Colonic mucosa (tissue), 4 donors: ENCODE measurements around the gene SUSD5. TPM values are rescaled to one million over a fixed set of nuclear protein-coding genes. Genes with fewer than 3 reads are reported as not detected.

Experiments
- DNase-seq: peaks from one replicate; pipeline ENCODE4 v3.0.0-alpha.2; 2020
- H3K27ac ChIP-seq: fragments of 200-600 bp; one replicate; pipeline ENCODE4 v1.8.0; 2021
- H3K27me3 ChIP-seq: fragments of 200-600 bp; one replicate; pipeline ENCODE4 v1.8.0; 2021
- H3K36me3 ChIP-seq: fragments of 200-600 bp; one replicate; pipeline ENCODE4 v1.8.0; 2021
- H3K4me1 ChIP-seq: fragments of 200-600 bp; one replicate; pipeline ENCODE4 v1.8.0; 2021; ENCODE audit warnings: mild to moderate bottlenecking
- H3K4me3 ChIP-seq: fragments of 200-600 bp; one replicate; pipeline ENCODE4 v1.8.0; 2021
- H3K9ac ChIP-seq, 2 donors: one replicate each; pipeline ENCODE4 v1.7.0; 2013; ENCODE audit warnings: control low read depth in 2 of 2, low read depth in 2 of 2, low read length in 2 of 2
- H3K9me3 ChIP-seq: fragments of 200-600 bp; one replicate; pipeline ENCODE4 v1.8.0; 2021
- CTCF ChIP-seq: fragments of 200-600 bp; IDR thresholded peaks from one replicate; pipeline ENCODE4 v1.8.0; 2022; ENCODE audit warnings: antibody characterized with exemption, mild to moderate bottlenecking
- intact Hi-C: fragments of 100-400 bp; cut with DNase I; formaldehyde crosslinking; loops from one replicate; pipeline ENCODE4 v1.14.1; 2022
- total RNA-seq, 2 donors: library from RNA; stranded (reverse); fragmentation: NEBNext Ultra II Directional in 1 of 2; extraction: Animal tissue kit (Norgen Biotek cat#: 25700) in 1 of 2; gene quantifications; one replicate each; pipeline ENCODE4 v1.2.1, GENCODE V29; 2021
- donor health status: healthy.
- donor health status: DM: no; HTN: no; CAD: no.
- donor health status: DM: no; HTN: no; CAD: no.

The SUSD5 gene
- total RNA-seq, 2 donors from 2014 or later = 0.17 to 0.35 TPM

GRCh38 chr3:33174711-33175414, 43.7 kb downstream of the SUSD5 start:
- Histone ChIP-seq H3K27ac (no peak overlapping the region), H3K9ac (no peak overlapping the region), H3K4me1 (no peaks in the 10 kb centered on the region), H3K27me3 (no peaks in the 10 kb centered on the region), H3K36me3 (no peaks in the 10 kb centered on the region), H3K9me3 (no peaks in the 10 kb centered on the region), H3K4me3 (no peak overlapping the region)
- no peak for TF ChIP-seq CTCF
- DNase-seq = no peak
- intact Hi-C loops = no loop called here

GRCh38 chr3:33174095-33174494, 44.5 kb downstream of the SUSD5 start:
- no peaks in the 10 kb centered on the region for H3K9me3 ChIP-seq
- no peak overlapping the region for H3K27ac ChIP-seq
- no peaks in the 10 kb centered on the region for H3K27me3 ChIP-seq
- intact Hi-C loops = no loop called here
- no peaks in the 10 kb centered on the region for H3K4me1 ChIP-seq
- no peaks in the 10 kb centered on the region for H3K36me3 ChIP-seq
- DNase-seq = no peak
- no peak for TF ChIP-seq CTCF
- no peak overlapping the region for H3K9ac ChIP-seq
- no peak overlapping the region for H3K4me3 ChIP-seq

GRCh38 chr3:33173672-33174071, 44.9 kb downstream of the SUSD5 start:
- H3K9ac ChIP-seq = no peak overlapping the region
- no peaks in the 10 kb centered on the region for H3K27me3 ChIP-seq
- no peak overlapping the region for H3K4me3 ChIP-seq
- TF ChIP-seq CTCF = no peak
- no peaks in the 10 kb centered on the region for H3K9me3 ChIP-seq
- H3K4me1 ChIP-seq = no peaks in the 10 kb centered on the region
- DNase-seq = no peak
- H3K27ac ChIP-seq = no peak overlapping the region
- intact Hi-C loops = no loop called here
- H3K36me3 ChIP-seq = no peaks in the 10 kb centered on the region

- TF ChIP-seq CTCF = no peak
These were observed 45.5 kb downstream of the SUSD5 start for GRCh38 chr3:33173103-33173502.

GRCh38 chr3:33171580-33171979, 47.0 kb downstream of the SUSD5 start:
- DNase-seq = no peak
- no peaks in the 10 kb centered on the region for H3K36me3 ChIP-seq
- no peak overlapping the region for H3K9ac ChIP-seq
- intact Hi-C loops = no loop called here
- H3K27ac ChIP-seq = no peak overlapping the region
- H3K9me3 ChIP-seq = no peaks in the 10 kb centered on the region
- H3K4me3 ChIP-seq = no peak overlapping the region
- no peaks in the 10 kb centered on the region for H3K4me1 ChIP-seq
- TF ChIP-seq CTCF = no peak
- no peaks in the 10 kb centered on the region for H3K27me3 ChIP-seq

More at GRCh38 chr3:33173103-33173502, 45.5 kb downstream of the SUSD5 start:
- intact Hi-C loops = no loop called here
- Histone ChIP-seq H3K4me1 (no peaks in the 10 kb centered on the region), H3K36me3 (no peaks in the 10 kb centered on the region), H3K4me3 (no peak overlapping the region), H3K9me3 (no peaks in the 10 kb centered on the region), H3K27ac (no peak overlapping the region), H3K27me3 (no peaks in the 10 kb centered on the region), H3K9ac (no peak overlapping the region)
- DNase-seq = no peak
